H9 (cell line): ENCODE data around the gene SSTR5. TPM values are rescaled to one million over a fixed set of nuclear protein-coding genes. Genes with fewer than 3 reads are reported as not detected.

ENCODE experiments used
- DNase-seq: peaks from one replicate; pipeline ENCODE4 v3.0.0-alpha.2; 2017
- H2AFZ ChIP-seq: one replicate; pipeline ENCODE4 v1.6.1; 2013; ENCODE audit warnings: mild to moderate bottlenecking, low read length, control low read depth, moderate library complexity
- H2AK5ac ChIP-seq: 2 replicates; pipeline ENCODE4 v1.6.1; 2013; ENCODE audit warnings: low read length, control low read depth, mixed read lengths; ENCODE audit not compliant: insufficient read length
- H2BK120ac ChIP-seq: one replicate; pipeline ENCODE4 v1.6.1; 2013; ENCODE audit warnings: low read depth, mild to moderate bottlenecking, low read length, control low read depth, inconsistent platforms; ENCODE audit not compliant: poor library complexity, severe bottlenecking
- H2BK12ac ChIP-seq: 2 replicates; pipeline ENCODE4 v1.6.1; 2013; ENCODE audit warnings: low read length, control low read depth, mixed read lengths, low read depth; ENCODE audit not compliant: insufficient read length
- H2BK15ac ChIP-seq: 2 replicates; pipeline ENCODE4 v1.6.1; 2013; ENCODE audit warnings: low read depth, low read length, control low read depth
- H2BK20ac ChIP-seq: one replicate; pipeline ENCODE4 v1.6.1; 2013; ENCODE audit warnings: low read depth, mild to moderate bottlenecking, low read length, control low read depth, inconsistent platforms; ENCODE audit not compliant: poor library complexity, severe bottlenecking
- H2BK5ac ChIP-seq: 2 replicates; pipeline ENCODE4 v1.6.1; 2013; ENCODE audit warnings: low read length, control low read depth, mixed read lengths; ENCODE audit not compliant: insufficient read length
- H3K14ac ChIP-seq: 2 replicates; pipeline ENCODE4 v1.6.1; 2013; ENCODE audit warnings: low read length, control low read depth; ENCODE audit not compliant: insufficient read depth
- H3K18ac ChIP-seq: 2 replicates; pipeline ENCODE4 v1.6.1; 2013; ENCODE audit warnings: low read depth, mild to moderate bottlenecking, mixed read lengths, low read length, control low read depth; ENCODE audit not compliant: insufficient read length
- H3K23ac ChIP-seq: 2 replicates; pipeline ENCODE4 v1.6.1; 2013; ENCODE audit warnings: low read length, control low read depth, mixed read lengths, low read depth; ENCODE audit not compliant: insufficient read length
- H3K23me2 ChIP-seq: 2 replicates; pipeline ENCODE4 v1.6.1; 2013; ENCODE audit warnings: low read depth, mild to moderate bottlenecking, mixed read lengths, low read length, control low read depth; ENCODE audit not compliant: insufficient read length, poor library complexity, severe bottlenecking
- H3K27ac ChIP-seq: 2 replicates; pipeline ENCODE4 v1.5.1; 2013; ENCODE audit warnings: low read length, control low read depth, mixed read lengths, low read depth; ENCODE audit not compliant: insufficient read length
- H3K27me3 ChIP-seq: 2 replicates; pipeline ENCODE4 v1.6.1; 2013; ENCODE audit warnings: low read length, control low read depth, inconsistent platforms; ENCODE audit not compliant: insufficient read depth
- H3K4ac ChIP-seq: 2 replicates; pipeline ENCODE4 v1.6.1; 2013; ENCODE audit warnings: low read depth, mild to moderate bottlenecking, control low read depth, inconsistent platforms, low read length, moderate library complexity
- H3K4me1 ChIP-seq: 2 replicates; pipeline ENCODE4 v1.6.1; 2013; ENCODE audit warnings: low read length, control low read depth, inconsistent platforms; ENCODE audit not compliant: insufficient read depth
- H3K4me2 ChIP-seq: 2 replicates; pipeline ENCODE4 v1.6.1; 2013; ENCODE audit warnings: low read length, control low read depth, mixed read lengths; ENCODE audit not compliant: insufficient read length, insufficient read depth
- H3K56ac ChIP-seq: 2 replicates; pipeline ENCODE4 v1.6.1; 2013; ENCODE audit warnings: low read depth, mild to moderate bottlenecking, mixed read lengths, low read length, control low read depth; ENCODE audit not compliant: insufficient read length
- H3K79me1 ChIP-seq: 2 replicates; pipeline ENCODE4 v1.6.1; 2013; ENCODE audit warnings: low read depth, mild to moderate bottlenecking, moderate library complexity, low read length, control low read depth, inconsistent platforms; ENCODE audit not compliant: insufficient read depth, poor library complexity, severe bottlenecking
- H3K79me2 ChIP-seq: 2 replicates; pipeline ENCODE4 v1.6.1; 2013; ENCODE audit warnings: low read length, control low read depth, inconsistent platforms; ENCODE audit not compliant: insufficient read depth
- H3K9ac ChIP-seq: 2 replicates; pipeline ENCODE4 v1.6.1; 2013; ENCODE audit warnings: low read length, control low read depth, mixed read lengths; ENCODE audit not compliant: insufficient read length; ENCODE audit errors: extremely low read depth
- H3K9me3 ChIP-seq: one replicate; pipeline ENCODE4 v1.6.1; 2013; ENCODE audit warnings: low read depth, low read length, inconsistent platforms; ENCODE audit not compliant: control insufficient read depth
- H3T11ph ChIP-seq: one replicate; pipeline ENCODE4 v1.6.1; 2013; ENCODE audit warnings: mild to moderate bottlenecking, low read length, control low read depth, inconsistent platforms
- H4K20me1 ChIP-seq: one replicate; pipeline ENCODE4 v1.6.1; 2013; ENCODE audit not compliant: control insufficient read depth, insufficient read length, insufficient read depth
- H4K5ac ChIP-seq: 2 replicates; pipeline ENCODE4 v1.6.1; 2013; ENCODE audit warnings: low read depth, mild to moderate bottlenecking, mixed read lengths, low read length, control low read depth; ENCODE audit not compliant: insufficient read length
- H4K8ac ChIP-seq: replicated peaks from 2 replicates; pipeline ENCODE4 v1.6.1; 2013; ENCODE audit warnings: low read length, control low read depth, mixed read lengths, low read depth; ENCODE audit not compliant: insufficient read length
- H4K91ac ChIP-seq: 2 replicates; pipeline ENCODE4 v1.6.1; 2013; ENCODE audit warnings: low read depth, mild to moderate bottlenecking, moderate library complexity, mixed read lengths, low read length, control low read depth; ENCODE audit not compliant: insufficient read length
- H3K27ac Mint-ChIP-seq, 3 experiments: 2 replicates in 2 of 3; 3 replicates in 1 of 3; pipeline ENCODE4 v1.8.0; 2020 to 2021; ENCODE audit warnings: mixed read lengths in 3 of 3, mild to moderate bottlenecking in 1 of 3, moderate library complexity in 1 of 3
- H3K27me3 Mint-ChIP-seq: 2 replicates; pipeline ENCODE4 v1.8.0; 2021; ENCODE audit warnings: low read depth, mild to moderate bottlenecking, moderate library complexity, mixed read lengths
- H3K36me3 Mint-ChIP-seq, 3 experiments: 2 replicates in 2 of 3; 3 replicates in 1 of 3; pipeline ENCODE4 v1.8.0; 2020 to 2021; ENCODE audit warnings: low read depth in 3 of 3, mixed read lengths in 3 of 3; ENCODE audit not compliant: insufficient read depth in 1 of 3
- H3K4me1 Mint-ChIP-seq, 2 experiments: 2 replicates each; pipeline ENCODE4 v1.8.0; 2020; ENCODE audit warnings: mixed read lengths in 2 of 2
- H3K4me3 Mint-ChIP-seq, 2 experiments: 2 replicates in 1 of 2; 3 replicates in 1 of 2; pipeline ENCODE4 v1.8.0; 2020 to 2021; ENCODE audit warnings: mild to moderate bottlenecking in 2 of 2, mixed read lengths in 2 of 2, moderate library complexity in 1 of 2
- H3K9me3 Mint-ChIP-seq, 2 experiments: 2 replicates in 1 of 2; 3 replicates in 1 of 2; pipeline ENCODE4 v1.8.0; 2020; ENCODE audit warnings: mild to moderate bottlenecking in 2 of 2, mixed read lengths in 2 of 2, moderate library complexity in 1 of 2
- CTCF ChIP-seq: fragments of 200-600 bp; sonication (generic); conservative IDR thresholded peaks from 3 replicates; pipeline ENCODE4 v1.8.0; 2021; ENCODE audit warnings: antibody characterized with exemption, mild to moderate bottlenecking
- WGBS: extraction: QIAGEN DNeasy Blood & Tissue Kit; methylation state at CpG from one replicate; pipeline ENCODE4 v1.1.7; 2013; ENCODE audit warnings: missing lambda C conversion rate, low lambda C conversion rate, mixed read lengths; ENCODE audit not compliant: insufficient read length; ENCODE audit errors: extremely low coverage; 5-methylcytosine and 5-hydroxymethylcytosine counted together
- total RNA-seq: library from RNA; stranded (reverse); gene quantifications from 2 replicates; pipeline ENCODE4 v1.2.1, GENCODE V29; 2021

The SSTR5 gene
- total RNA-seq, 1 experiment from 2014 or later = 0.22 TPM

- Mint-ChIP-seq H3K27ac (no peak overlapping the region), H3K27me3 (peaks cover 13% of the 10 kb centered on the region), H3K4me3 (no peak overlapping the region), H3K4me1 (0 out of 4 replicates have a peak, but pooled peaks cover 0 to 2% of the 10 kb centered on the region in 2 experiments), H3K36me3 (peaks cover 2 to 5% (median 4%) of the 10 kb centered on the region in 3 experiments; a peak in 5 of 7 replicates), H3K9me3 (peaks cover 5 to 7% of the 10 kb centered on the region in 2 experiments)
- Histone ChIP-seq H2BK15ac (no peak overlapping the region), H4K8ac (no peak overlapping the region), H2BK120ac (no peak overlapping the region), H3T11ph (no peak overlapping the region), H2BK5ac (no peak overlapping the region), H3K27me3 (no peaks in the 10 kb centered on the region), H4K91ac (no peak overlapping the region), H2BK12ac (no peak overlapping the region), H3K14ac (no peak overlapping the region), H4K5ac (no peak overlapping the region), H3K4me1 (no peaks in the 10 kb centered on the region), H3K23ac (no peak overlapping the region), H2BK20ac (no peak overlapping the region), H3K9ac (no peak overlapping the region), H4K20me1 (no peaks in the 10 kb centered on the region), H2AK5ac (no peak overlapping the region), H2AFZ (no peak overlapping the region), H3K79me2 (no peaks in the 10 kb centered on the region), H3K18ac (no peak overlapping the region), H3K4me2 (no peak overlapping the region), H3K23me2 (no peaks in the 10 kb centered on the region), H3K4ac (no peak overlapping the region), H3K79me1 (no peaks in the 10 kb centered on the region), H3K27ac (no peak overlapping the region), H3K56ac (no peak overlapping the region), H3K9me3 (no peaks in the 10 kb centered on the region)
- no peak for TF ChIP-seq CTCF
- WGBS = no CpG with 5 or more reads among the region's 8 CpGs
- no peak for DNase-seq
These were observed 16.4 kb upstream of the SSTR5 start for GRCh38 chr16:1056196-1056595.
